Hematopoietic multipotent progenitor cell treated with erythropoietin and hydrocortisone succinate and interleukin-3 and kit ligand, for 8 days (in vitro differentiated cells): ENCODE data around the gene ILDR1.
"Not testable (repeated sequence)": the region's sequence is repeated elsewhere in the genome, so short reads cannot be mapped to it uniquely, and the experiment has no call there.

Experiments used
- DNase-seq: peaks from one replicate; pipeline ENCODE4 v3.0.0-alpha.2; 2015

ILDR1 gene

GRCh38 chr3:122021811-122022401, at the start of gene ILDR1:
Gene ILDR1 (minus strand): TSS chr3:122022247. CDS start chr3:122022077, 170 bp downstream.
- no peak for DNase-seq

- no peak for DNase-seq
These were observed 45.7 kb upstream of the ILDR1 start for GRCh38 chr3:122067588-122068240.

DNA sequence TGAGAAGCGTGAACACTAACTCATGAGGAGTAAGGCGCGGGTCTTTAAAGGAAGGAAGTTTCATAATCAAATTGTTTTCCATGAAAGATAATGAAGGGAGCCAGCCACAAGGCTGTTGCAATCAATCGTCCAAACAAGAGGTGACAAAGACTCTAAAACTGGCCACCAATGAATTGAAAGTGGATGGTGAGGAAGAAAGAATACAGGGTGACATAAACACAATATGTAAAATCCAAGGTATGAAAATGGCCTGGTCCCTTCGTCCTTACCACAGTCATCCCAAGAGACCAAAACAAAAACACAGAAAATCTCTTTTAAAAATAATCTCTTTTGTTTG, 45.1 kb upstream of the ILDR1 start:
- peak; percentile 11 for DNase-seq

DNA sequence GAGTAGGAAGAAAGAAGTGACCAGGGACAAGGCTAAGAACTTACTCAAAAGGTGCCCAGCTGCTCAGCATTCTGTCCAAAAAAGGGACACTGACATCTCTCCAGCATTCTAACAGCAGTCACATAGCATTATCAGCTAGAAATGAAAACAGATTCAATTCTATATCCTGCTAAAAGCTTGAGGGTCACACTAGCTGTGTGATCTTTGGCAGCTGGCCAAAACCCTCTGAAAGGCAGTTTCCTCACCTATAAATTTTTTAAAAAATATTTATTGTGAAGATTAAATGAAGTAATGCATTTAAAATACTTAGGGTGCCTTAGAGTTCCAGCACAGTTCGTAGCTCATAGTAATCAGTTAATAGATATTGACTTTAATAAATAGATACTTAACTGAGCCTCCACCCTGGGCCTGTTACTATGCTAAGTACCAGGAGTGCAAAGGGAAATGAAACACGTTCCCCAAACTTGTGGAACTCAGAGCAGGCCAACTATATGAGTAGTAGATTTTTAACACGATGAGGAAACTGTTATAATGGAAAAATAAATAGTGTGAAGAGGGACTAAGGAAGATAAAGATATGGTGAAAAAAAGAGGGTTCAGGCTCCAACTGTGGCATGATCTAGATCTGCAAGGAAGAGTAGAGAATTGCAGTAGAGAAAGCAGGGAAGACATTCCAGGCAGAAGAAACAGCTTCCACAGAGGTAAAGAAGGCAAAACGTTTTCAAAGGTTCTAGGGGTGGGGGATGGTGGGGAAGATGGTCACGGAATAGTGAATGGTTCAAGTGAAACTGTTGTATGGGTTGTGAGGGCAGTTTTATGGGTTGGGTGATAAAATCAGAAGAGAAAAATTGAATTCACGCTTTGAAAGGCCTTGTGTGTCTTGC, 44.5 kb upstream of the ILDR1 start:
- DNase-seq, result peak; percentile 5

GRCh38 chr3:122064326-122064725, 42.3 kb upstream of the ILDR1 start:
- no peak for DNase-seq

- DNase-seq, result no peak
These were observed 41.9 kb upstream of the ILDR1 start for GRCh38 chr3:122063908-122064307.

DNA sequence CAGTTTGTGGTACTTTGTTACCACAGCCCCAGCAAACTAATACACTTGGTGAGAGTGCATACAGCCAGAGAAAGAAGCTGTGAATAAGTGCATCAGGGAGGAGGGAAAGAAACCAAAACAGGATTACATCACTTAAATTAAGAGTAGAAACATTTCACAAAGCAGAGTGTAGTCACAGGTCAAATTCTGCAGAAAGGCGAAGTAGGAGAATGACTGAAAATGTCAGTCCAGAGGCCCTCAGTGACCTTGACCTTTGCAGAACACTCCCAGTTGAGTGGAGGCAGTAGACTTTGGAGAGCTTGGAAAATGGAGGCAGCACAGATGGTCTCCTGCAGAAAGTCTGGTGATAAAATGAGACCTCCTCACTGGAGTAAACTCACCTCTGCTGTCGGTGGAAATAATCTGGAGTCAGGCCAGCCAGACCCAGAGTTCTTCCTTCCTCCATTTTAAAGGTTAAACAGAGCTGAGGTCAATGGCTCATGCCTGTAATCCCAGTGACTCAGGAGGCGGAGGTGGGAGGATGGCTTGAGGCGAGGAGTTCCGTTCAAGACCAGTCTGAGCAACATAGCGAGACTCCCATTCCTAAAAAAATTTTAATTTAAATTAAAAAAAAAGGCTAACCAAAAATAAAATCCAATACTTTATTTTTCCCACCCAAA, 38.1 kb upstream of the ILDR1 start:
- DNase-seq, result no peak

GRCh38 chr3:122058294-122058693, 36.2 kb upstream of the ILDR1 start:
- no peak for DNase-seq

GRCh38 chr3:122057671-122058070, 35.6 kb upstream of the ILDR1 start:
- no peak for DNase-seq

DNA sequence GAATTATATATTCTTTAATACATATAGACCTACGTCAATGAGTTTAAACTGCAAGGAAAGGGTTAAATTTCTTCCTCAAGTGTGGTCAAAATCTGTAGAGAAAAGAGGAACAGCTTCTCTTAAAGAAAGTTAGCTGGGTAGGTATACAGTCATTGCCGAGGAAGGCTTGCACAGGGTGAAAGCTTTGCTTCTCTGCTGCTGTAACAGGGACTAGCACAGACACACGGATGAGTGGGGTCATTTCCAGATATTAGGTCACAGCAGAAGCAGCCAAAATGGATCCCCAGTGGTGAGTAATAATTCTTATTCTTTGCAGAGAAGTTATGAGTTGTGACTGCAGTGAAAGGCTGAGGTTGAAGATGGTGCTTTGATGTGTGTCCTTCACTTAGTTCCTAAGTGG, 33.2 kb upstream of the ILDR1 start, which contains the start of gene CD86:
Gene CD86 (plus strand): TSS at position 148 of the 400 bp plus-strand sequence. CDS start 128 bp downstream, at position 276.
- no peak for DNase-seq

GRCh38 chr3:122052968-122053367, 30.9 kb upstream of the ILDR1 start:
- DNase-seq, result no peak

GRCh38 chr3:122047773-122048172, 25.7 kb upstream of the ILDR1 start:
- DNase-seq, result not testable (repeated sequence)

- not testable (repeated sequence) for DNase-seq
These were observed 25.2 kb upstream of the ILDR1 start for GRCh38 chr3:122047296-122047695.

DNA sequence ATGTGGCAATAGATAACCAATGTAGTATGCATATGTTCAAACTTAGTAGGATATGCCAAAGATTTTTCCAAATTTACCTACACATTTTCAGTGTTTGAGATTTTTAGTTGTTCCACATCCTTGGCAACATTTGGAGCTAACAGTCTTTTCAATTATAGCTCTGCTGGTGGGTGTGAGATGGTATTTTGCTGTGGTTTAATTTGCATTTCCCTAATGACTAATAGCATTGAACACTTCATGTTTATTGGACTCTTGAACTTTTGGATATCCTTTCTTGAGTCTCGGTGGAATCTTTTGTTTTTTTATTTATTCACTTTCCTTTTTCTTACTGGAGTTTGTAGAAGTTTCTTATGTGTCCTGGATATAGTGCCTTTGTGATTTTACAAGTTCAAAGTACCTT, 11.0 kb upstream of the ILDR1 start:
- DNase-seq, result no peak

GRCh38 chr3:122032531-122032930, 10.5 kb upstream of the ILDR1 start:
- no peak for DNase-seq

- DNase-seq, result no peak
These were observed 9.0 kb upstream of the ILDR1 start for GRCh38 chr3:122031123-122031468.

- DNase-seq, result peak; percentile 8
These were observed 8.5 kb upstream of the ILDR1 start for GRCh38 chr3:122030381-122031122.

DNA sequence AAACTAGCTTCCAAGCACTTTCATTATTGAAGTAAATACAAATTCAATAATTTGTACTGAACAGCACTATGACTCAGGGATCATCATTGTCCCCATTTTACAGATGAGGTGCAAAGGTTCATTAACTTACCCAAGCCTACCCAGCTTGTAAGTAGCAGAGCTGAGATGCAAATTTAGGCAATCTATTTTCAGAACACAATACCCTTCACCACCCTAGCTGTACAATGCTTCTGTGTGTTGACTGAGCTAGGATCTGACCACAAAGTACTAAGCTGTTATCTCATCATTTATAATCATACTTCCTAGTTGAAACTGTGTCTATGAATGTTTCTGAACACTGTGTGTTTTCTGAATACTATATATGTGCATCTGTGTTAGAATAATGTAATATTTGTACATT, 3.2 kb upstream of the ILDR1 start:
- no peak for DNase-seq

DNA sequence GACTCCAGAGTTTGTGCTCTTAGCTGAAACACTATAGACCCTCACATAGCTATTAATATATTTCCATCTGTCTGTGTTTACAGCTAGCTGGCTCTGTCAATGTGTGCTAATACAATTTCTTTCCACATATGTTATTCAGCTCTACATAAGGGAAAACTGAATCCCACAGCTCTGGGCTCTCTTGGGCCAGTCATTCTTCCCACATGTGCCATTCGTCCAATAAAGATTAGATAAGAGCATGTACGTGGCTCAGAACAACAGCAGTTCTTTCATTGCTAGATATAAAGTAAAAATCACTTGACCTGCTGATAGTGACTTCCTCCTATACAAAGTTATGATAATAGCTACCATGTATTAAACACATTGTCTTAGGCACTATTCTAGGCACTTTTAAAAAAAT, 2.8 kb upstream of the ILDR1 start:
- DNase-seq, result peak; percentile 25

- DNase-seq, result no peak
These were observed 1.4 kb upstream of the ILDR1 start for GRCh38 chr3:122023335-122023910.

DNA sequence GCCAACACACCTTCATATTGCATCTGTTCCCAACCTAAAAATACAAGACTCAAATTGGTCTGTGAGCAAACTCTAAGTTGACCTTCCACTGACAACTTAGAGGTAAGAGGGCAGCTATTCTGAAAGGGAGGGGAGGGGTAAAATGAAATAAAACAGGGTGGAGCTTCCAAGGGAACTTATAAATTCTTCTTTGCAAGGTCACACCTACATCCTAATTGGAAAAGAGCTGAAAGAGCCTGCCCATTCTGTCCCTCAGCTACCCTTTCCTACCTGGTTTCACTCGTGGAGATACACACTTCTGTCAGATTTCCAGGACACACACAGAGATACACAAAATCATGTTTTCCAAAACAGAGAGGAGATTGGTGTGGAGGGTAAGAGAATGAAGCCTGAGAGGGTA, 1.0 kb downstream of the ILDR1 start:
- no peak for DNase-seq

- no peak for DNase-seq
These were observed 2.6 kb downstream of the ILDR1 start for GRCh38 chr3:122019493-122019892.
